ENCODE results near the gene DCUN1D3.
"Not testable (repeated sequence)": the region's sequence is repeated elsewhere in the genome, so short reads cannot be mapped to it uniquely, and the experiment has no call there.

The DCUN1D3 gene

DNA sequence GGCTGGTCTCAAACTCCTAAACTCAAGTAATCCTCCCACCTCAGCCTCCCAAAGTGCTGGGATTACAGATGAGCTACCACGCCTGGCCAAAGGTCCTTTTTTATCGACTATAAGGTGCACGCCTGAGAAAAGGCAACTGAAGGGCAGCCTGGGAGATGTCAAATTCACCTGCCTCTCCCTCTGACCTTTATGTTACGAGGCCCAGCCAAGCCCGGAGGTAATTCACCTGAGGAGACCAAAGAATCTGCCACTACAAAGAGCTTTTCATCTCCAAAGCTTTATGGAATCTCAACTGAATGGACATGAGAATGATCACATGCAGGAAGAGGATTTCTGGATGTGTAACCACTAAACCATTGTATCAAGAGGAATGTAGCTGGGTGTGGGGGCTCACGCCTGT is 37.6 kb upstream of the DCUN1D3 start:
- H3K27me3 ChIP-seq (ENCODE audit: control insufficient read depth, insufficient read depth, low read length), result no peaks in the 10 kb centered on the region
- no peaks in the 10 kb centered on the region for H3K9me3 ChIP-seq (ENCODE audit: control insufficient read depth, low read length)
- no peak overlapping the region for H3K4me3 ChIP-seq (ENCODE audit: low read length)
- H3K4me1 ChIP-seq (ENCODE audit: control insufficient read depth, insufficient read depth, low read length), result peaks cover 4% of the 10 kb centered on the region
- H3K9ac ChIP-seq (ENCODE audit: low read length), result no peak overlapping the region
- no peaks in the 10 kb centered on the region for H3K36me3 ChIP-seq (ENCODE audit: control insufficient read depth, insufficient read depth, low read length)

DNA sequence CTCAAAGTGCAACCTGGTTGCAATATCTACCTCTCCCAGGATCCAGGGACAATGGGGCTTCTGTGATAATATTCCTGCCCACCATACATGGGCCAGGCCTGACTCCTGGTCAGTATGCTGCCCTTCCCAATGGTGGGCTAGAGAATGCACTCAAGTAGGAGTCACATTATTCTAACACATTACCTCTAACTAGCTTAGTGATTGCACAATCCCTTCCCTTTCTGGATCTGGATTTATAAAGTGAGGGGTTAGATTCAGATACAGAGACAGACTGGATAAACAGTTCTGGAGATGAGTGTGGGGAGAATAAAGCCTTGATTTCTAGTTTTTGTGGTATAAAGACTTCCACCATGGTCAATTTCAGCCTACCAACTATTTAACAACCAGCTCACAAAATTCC is 33.4 kb upstream of the DCUN1D3 start:
- H3K4me3 ChIP-seq (ENCODE audit: low read length), result no peak overlapping the region
- no peak overlapping the region for H3K9ac ChIP-seq (ENCODE audit: low read length)
- H3K9me3 ChIP-seq (ENCODE audit: control insufficient read depth, low read length), result no peaks in the 10 kb centered on the region
- H3K36me3 ChIP-seq (ENCODE audit: control insufficient read depth, insufficient read depth, low read length), result no peaks in the 10 kb centered on the region
- H3K27me3 ChIP-seq (ENCODE audit: control insufficient read depth, insufficient read depth, low read length), result no peaks in the 10 kb centered on the region
- H3K4me1 ChIP-seq (ENCODE audit: control insufficient read depth, insufficient read depth, low read length), result peaks cover 4% of the 10 kb centered on the region

DNA sequence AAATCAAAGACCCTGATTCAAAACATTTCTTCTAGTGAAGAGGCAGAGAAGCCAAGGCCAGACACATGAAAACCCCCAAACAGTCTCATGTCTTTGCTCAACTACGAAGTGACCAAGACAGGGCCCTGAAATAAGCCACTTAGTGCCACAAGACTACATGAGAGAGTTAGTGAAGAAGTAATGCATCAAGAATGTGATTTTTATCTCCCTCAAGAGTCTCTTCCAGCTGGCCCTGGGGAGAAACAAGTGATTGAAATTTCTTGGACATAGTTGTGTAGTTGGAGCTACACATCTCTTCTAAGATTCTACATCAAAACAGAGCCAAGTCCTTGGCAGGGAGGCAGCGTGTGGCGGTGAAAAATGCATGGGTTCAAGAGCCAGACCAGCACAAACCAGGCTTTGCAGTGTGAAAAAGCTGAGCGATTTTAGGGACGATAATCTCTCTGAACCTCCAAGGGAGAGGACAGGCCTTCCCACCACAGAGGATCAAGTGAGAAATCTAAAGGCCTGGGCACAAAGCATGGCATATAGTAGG is 31.0 kb upstream of the DCUN1D3 start:
- H3K9me3 ChIP-seq (ENCODE audit: control insufficient read depth, low read length), result no peaks in the 10 kb centered on the region
- no peak overlapping the region for H3K9ac ChIP-seq (ENCODE audit: low read length)
- H3K4me3 ChIP-seq (ENCODE audit: low read length), result no peak overlapping the region
- H3K4me1 ChIP-seq (ENCODE audit: control insufficient read depth, insufficient read depth, low read length), result no peaks in the 10 kb centered on the region
- no peaks in the 10 kb centered on the region for H3K27me3 ChIP-seq (ENCODE audit: control insufficient read depth, insufficient read depth, low read length)
- no peaks in the 10 kb centered on the region for H3K36me3 ChIP-seq (ENCODE audit: control insufficient read depth, insufficient read depth, low read length)

- Histone ChIP-seq H3K27me3 (ENCODE audit: control insufficient read depth, insufficient read depth, low read length) (no peaks in the 10 kb centered on the region), H3K9ac (ENCODE audit: low read length) (no peak overlapping the region), H3K4me3 (ENCODE audit: low read length) (no peak overlapping the region), H3K36me3 (ENCODE audit: control insufficient read depth, insufficient read depth, low read length) (no peaks in the 10 kb centered on the region), H3K4me1 (ENCODE audit: control insufficient read depth, insufficient read depth, low read length) (no peaks in the 10 kb centered on the region), H3K9me3 (ENCODE audit: control insufficient read depth, low read length) (no peaks in the 10 kb centered on the region)
Observed at GRCh38 chr16:20930365-20930690, 30.2 kb upstream of the DCUN1D3 start.

- H3K4me3 ChIP-seq (ENCODE audit: low read length); H3K9me3 ChIP-seq (ENCODE audit: control insufficient read depth, low read length); H3K9ac ChIP-seq (ENCODE audit: low read length); H3K27me3 ChIP-seq (ENCODE audit: control insufficient read depth, insufficient read depth, low read length); H3K4me1 ChIP-seq (ENCODE audit: control insufficient read depth, insufficient read depth, low read length); H3K36me3 ChIP-seq (ENCODE audit: control insufficient read depth, insufficient read depth, low read length): not testable (repeated sequence)
Observed at GRCh38 chr16:20929676-20930364, 29.7 kb upstream of the DCUN1D3 start.

GRCh38 chr16:20928774-20929411 is 28.7 kb upstream of the DCUN1D3 start:
- Histone ChIP-seq H3K4me1 (ENCODE audit: control insufficient read depth, insufficient read depth, low read length) (no peaks in the 10 kb centered on the region), H3K9me3 (ENCODE audit: control insufficient read depth, low read length) (no peaks in the 10 kb centered on the region), H3K36me3 (ENCODE audit: control insufficient read depth, insufficient read depth, low read length) (no peaks in the 10 kb centered on the region), H3K9ac (ENCODE audit: low read length) (no peak overlapping the region), H3K4me3 (ENCODE audit: low read length) (no peak overlapping the region), H3K27me3 (ENCODE audit: control insufficient read depth, insufficient read depth, low read length) (no peaks in the 10 kb centered on the region)

- H3K36me3 ChIP-seq (ENCODE audit: control insufficient read depth, insufficient read depth, low read length), result no peaks in the 10 kb centered on the region
- H3K27me3 ChIP-seq (ENCODE audit: control insufficient read depth, insufficient read depth, low read length), result no peaks in the 10 kb centered on the region
- H3K9ac ChIP-seq (ENCODE audit: low read length), result no peak overlapping the region
- H3K4me1 ChIP-seq (ENCODE audit: control insufficient read depth, insufficient read depth, low read length), result no peaks in the 10 kb centered on the region
- H3K4me3 ChIP-seq (ENCODE audit: low read length), result no peak overlapping the region
- no peaks in the 10 kb centered on the region for H3K9me3 ChIP-seq (ENCODE audit: control insufficient read depth, low read length)
Observed at GRCh38 chr16:20925751-20926150, 25.6 kb upstream of the DCUN1D3 start.

- Histone ChIP-seq H3K27me3 (ENCODE audit: control insufficient read depth, insufficient read depth, low read length) (no peaks in the 10 kb centered on the region), H3K9me3 (ENCODE audit: control insufficient read depth, low read length) (no peaks in the 10 kb centered on the region), H3K4me3 (ENCODE audit: low read length) (no peak overlapping the region), H3K36me3 (ENCODE audit: control insufficient read depth, insufficient read depth, low read length) (no peaks in the 10 kb centered on the region), H3K4me1 (ENCODE audit: control insufficient read depth, insufficient read depth, low read length) (no peaks in the 10 kb centered on the region), H3K9ac (ENCODE audit: low read length) (no peak overlapping the region)
Observed at GRCh38 chr16:20923876-20924275, 23.7 kb upstream of the DCUN1D3 start.

DNA sequence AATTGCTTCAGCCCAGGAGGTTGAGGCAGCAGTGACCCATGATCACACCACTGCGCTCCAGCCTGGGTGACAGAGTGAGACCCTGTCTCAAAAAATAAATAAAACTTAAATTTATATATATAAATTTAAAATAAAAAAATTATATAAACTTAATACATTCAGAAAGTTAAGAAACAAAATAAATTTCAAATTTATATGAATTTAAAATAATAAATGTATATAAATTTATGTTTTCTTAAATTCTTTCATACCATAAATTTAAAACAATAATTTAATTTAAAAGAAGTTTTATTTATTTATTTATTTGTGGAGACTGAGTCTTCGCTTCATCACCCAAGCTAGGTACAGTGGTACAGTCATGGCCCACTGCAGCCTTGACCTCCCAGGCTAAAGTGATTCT is 20.6 kb upstream of the DCUN1D3 start:
- no peak overlapping the region for H3K4me3 ChIP-seq (ENCODE audit: low read length)
- no peaks in the 10 kb centered on the region for H3K4me1 ChIP-seq (ENCODE audit: control insufficient read depth, insufficient read depth, low read length)
- no peak overlapping the region for H3K9ac ChIP-seq (ENCODE audit: low read length)
- H3K36me3 ChIP-seq (ENCODE audit: control insufficient read depth, insufficient read depth, low read length), result no peaks in the 10 kb centered on the region
- no peaks in the 10 kb centered on the region for H3K9me3 ChIP-seq (ENCODE audit: control insufficient read depth, low read length)
- no peaks in the 10 kb centered on the region for H3K27me3 ChIP-seq (ENCODE audit: control insufficient read depth, insufficient read depth, low read length)

GRCh38 chr16:20920091-20920490 is 19.9 kb upstream of the DCUN1D3 start:
- no peaks in the 10 kb centered on the region for H3K27me3 ChIP-seq (ENCODE audit: control insufficient read depth, insufficient read depth, low read length)

GRCh38 chr16:20918486-20919239 is 18.5 kb upstream of the DCUN1D3 start:
- no peaks in the 10 kb centered on the region for H3K27me3 ChIP-seq (ENCODE audit: control insufficient read depth, insufficient read depth, low read length)
- H3K36me3 ChIP-seq (ENCODE audit: control insufficient read depth, insufficient read depth, low read length), result no peaks in the 10 kb centered on the region
- H3K4me1 ChIP-seq (ENCODE audit: control insufficient read depth, insufficient read depth, low read length), result no peaks in the 10 kb centered on the region
- no peak overlapping the region for H3K9ac ChIP-seq (ENCODE audit: low read length)
- H3K4me3 ChIP-seq (ENCODE audit: low read length), result no peak overlapping the region
- H3K9me3 ChIP-seq (ENCODE audit: control insufficient read depth, low read length), result no peaks in the 10 kb centered on the region

More at GRCh38 chr16:20920091-20920490, 19.9 kb upstream of the DCUN1D3 start:
- Histone ChIP-seq H3K4me3 (ENCODE audit: low read length) (no peak overlapping the region), H3K9ac (ENCODE audit: low read length) (no peak overlapping the region), H3K9me3 (ENCODE audit: control insufficient read depth, low read length) (no peaks in the 10 kb centered on the region), H3K36me3 (ENCODE audit: control insufficient read depth, insufficient read depth, low read length) (no peaks in the 10 kb centered on the region), H3K4me1 (ENCODE audit: control insufficient read depth, insufficient read depth, low read length) (no peaks in the 10 kb centered on the region)

DNA sequence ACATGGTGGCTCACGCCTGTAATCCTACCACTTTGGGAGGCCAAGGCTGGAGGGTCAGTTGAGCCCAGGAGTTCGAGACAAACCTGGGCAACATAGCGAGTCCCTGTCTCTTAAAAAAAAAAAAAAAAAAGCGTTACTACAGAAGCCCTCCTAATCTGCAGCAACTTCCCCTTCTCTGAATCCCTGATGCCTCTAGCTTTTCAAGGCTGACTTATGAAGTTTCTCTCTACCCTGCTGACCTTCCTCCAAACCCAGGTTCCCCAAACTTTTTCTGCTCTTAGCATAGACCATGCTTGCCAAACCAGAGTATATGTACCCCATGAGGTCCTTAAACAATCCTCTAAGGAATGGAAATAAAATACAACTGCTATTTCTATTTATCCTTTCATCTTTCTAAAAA is 16.8 kb upstream of the DCUN1D3 start:
- no peak overlapping the region for H3K9ac ChIP-seq (ENCODE audit: low read length)
- H3K36me3 ChIP-seq (ENCODE audit: control insufficient read depth, insufficient read depth, low read length), result no peaks in the 10 kb centered on the region
- no peak overlapping the region for H3K4me3 ChIP-seq (ENCODE audit: low read length)
- H3K4me1 ChIP-seq (ENCODE audit: control insufficient read depth, insufficient read depth, low read length), result no peaks in the 10 kb centered on the region
- H3K9me3 ChIP-seq (ENCODE audit: control insufficient read depth, low read length), result no peaks in the 10 kb centered on the region
- no peaks in the 10 kb centered on the region for H3K27me3 ChIP-seq (ENCODE audit: control insufficient read depth, insufficient read depth, low read length)
